NCI-H748 (cell line): ENCODE measurements around the gene RBL2.
"Not testable (repeated sequence)": the region's sequence is repeated elsewhere in the genome, so short reads cannot be mapped to it uniquely, and the experiment has no call there.

Source experiments
- DNase-seq: peaks from one replicate; lab custom pipeline; 2025; ENCODE audit not compliant: unreplicated experiment; lab: John Stamatoyannopoulos, UW

The RBL2 gene

DNA sequence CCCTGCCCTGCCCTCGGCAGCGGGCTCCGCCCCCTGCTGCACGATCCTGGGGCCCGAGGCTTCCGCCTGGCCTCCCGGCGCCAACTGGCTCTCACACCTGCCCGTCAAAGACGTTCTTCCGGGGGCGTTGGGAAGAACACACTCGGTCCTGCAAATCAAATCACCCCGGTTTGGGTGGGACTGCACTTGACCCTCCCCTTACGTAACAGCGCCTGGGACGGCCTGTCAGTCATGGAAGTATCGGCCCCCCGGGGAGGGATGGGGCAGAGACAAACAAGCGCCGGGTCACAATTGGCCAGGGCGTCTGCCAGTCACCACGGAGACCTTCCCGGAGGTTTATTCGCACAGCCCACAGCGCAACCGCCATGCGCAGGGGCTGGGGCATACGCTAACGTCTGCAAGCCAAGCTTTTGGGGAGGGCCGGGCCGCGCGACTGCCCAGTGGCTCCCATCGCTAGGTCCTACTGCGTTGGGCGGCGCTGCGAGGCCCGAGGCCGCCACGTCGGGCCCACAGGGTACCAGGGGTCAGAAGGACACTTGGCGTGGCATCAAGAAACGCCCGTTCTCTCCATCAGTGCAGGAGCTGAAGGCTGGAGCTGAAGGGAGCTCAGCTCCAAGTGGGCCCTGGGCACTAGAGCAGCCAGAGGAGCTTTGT is 69.1 kb downstream of the RBL2 start:
- peak; percentile 99 for DNase-seq

DNA sequence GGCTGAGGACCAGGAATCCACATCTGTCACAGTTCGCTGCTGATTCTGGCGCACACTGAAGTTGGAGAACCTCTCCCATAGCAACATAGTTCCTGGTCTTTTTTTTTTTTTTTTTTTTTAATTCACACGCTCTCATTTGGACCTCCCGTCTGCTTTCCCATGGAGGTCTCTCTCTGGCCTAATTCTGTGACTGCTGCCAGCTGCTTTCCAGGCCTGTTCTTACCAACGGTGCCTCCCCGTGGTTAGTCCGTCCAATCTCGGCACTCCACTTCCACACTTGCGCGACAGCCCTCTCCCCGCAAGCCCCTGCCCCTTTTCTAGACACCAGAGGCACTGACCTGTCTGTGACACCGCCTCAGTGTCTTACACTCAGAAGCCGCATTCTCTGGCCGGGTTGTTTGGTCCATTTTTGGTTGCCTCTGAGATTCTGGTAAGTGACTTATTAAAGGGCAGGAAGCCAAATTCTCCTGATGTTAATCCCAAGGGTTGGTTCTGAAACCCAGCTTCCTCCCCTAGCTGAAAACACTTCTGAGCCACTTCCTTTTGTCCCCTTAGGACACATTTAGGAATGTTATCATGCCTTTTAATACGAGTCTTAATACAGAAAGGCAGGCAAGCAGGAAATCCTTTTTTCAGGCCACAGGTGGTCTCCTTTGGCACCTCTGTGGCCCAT is 69.9 kb downstream of the RBL2 start:
- peak; percentile 45 for DNase-seq

DNA sequence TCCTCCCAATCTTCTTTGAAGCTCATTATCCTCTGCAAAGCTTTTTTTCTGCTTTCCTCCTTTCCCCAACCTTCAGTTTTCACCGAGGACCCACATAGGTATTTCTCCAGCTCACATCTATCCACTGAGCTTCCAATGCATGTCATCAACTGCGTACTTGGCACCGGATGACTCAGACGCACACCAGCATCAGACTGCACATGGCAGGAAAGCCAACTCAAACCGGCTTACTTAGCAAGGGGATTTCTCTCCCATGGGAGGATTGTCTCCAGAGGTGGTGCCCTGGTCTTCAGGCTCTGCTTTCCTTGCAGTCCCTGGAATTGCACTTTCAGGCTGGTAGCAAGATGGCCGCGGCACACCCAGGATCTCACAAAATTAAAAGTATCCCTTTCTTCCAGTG is 70.4 kb downstream of the RBL2 start:
- DNase-seq: no peak

DNA sequence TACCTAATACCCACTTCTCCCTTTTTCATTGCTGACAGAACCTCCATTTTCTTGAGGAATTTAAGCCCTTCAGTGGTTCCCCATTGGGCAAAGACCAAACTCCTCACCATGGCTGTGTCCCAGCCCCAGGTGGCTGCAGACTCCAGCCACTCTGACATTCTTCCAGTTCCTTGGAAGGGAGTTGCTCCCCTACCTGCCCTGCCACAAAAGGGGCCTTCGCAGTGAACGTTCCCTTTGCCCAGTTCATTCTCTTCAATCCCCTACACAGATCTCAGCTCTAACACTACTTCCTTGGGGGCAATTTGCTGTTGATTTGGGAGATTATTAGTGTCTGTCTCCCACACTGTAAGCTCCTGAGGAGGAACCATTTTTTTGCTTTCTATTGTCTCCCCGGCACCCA is 72.0 kb downstream of the RBL2 start:
- DNase-seq: no peak

DNA sequence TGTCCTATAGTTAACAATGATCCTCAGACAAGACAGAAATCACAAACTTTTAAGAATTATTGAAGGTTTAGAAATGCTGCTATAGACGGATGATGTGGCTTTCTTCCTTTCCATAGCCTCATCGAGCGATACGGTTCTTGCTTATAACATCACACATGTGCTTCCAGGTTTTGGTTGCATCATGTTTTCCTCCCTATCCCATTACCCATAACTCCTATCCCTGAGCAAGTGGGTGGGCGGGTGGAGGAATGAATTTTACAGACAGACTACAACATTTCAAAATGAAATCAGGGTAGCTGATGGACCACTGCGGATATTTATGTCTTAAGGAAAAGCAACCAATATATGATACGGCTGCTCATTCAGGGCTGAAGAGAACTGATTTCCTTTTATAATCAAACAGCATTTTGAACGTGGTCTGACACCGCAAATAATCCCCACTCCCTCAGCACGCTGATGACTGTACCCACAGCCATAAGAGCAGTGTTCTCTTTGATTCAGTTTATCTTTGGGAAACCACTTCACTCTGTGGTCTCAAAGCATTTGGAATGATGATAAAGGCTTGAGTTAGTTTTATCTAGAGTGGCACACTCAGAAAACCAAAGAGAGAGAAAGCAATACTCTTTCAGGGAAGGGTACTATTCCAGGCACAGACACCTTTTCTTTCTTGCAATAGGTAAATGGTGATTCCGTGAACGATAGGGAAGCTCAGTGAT is 73.4 kb downstream of the RBL2 start:
- DNase-seq: no peak

DNA sequence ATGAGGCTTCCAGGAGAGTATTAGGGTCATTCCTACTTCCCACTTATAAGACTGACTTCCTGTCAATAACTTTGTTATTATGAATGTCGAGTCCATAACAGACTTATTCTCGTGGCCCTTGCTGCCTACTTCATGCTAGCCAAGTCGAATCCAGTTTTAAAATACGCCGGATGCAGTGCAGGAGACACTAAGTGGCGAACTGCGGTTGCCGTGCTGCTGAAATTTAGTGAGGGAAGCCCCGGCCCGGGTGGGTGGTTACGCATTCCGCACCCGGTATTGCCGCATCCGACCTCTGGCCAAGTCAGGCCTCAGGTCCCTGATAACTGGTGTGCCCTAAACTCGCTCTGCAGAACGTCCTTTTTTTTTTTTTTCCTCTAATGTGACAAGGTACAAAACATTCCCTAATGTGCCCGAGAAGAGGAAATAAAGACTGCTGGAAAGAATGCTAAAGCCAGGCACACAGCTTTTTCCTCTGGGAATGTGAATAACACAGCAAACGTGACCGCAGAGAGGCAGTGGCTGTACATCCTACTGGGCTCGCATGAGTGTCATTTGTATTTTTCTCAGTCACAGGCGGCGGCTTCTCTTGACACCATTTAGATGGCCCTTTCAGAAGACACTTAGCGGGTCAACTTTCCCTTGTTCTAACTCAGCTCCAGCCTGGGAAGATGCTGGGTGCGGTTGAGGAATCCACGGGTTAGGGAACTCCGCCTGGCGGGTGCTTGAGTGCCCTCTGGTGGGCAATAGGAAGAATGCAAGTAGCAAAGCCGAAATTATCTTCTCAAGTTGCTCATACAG is 75.8 kb downstream of the RBL2 start:
- peak; percentile 49 for DNase-seq

DNA sequence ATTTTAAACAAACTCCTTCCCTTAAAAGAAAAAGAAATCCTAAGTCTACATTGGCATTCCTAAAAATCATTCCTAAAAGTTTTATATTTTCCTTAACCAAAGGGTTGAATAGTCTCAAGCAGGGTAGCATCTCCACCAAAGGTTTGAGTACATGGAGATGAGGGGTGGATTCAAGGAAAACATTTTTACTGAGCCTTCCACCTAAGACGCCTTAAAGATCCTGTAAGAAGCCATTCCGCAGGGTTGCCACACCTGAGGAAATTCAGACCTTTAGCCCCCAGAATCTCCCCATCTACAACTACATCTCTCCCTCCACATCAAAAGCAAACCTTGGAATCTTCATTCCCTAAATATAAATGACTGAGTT is 76.4 kb downstream of the RBL2 start:
- DNase-seq: no peak

DNA sequence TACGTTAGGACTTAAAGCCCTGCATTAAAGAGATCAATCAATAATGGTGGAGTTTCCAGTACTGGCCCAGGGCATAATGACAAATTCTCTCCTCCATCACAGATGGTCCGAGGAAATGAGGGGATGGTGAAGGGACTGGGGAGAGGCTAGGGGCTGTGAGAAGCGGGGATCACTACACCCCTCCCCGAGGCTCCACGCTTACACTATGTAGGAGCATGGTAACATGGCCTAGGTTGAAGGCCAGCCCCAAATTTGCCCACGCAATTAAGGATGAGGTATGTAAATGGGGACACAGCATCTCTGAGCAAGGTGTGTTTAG is 76.8 kb downstream of the RBL2 start:
- DNase-seq: no peak

DNA sequence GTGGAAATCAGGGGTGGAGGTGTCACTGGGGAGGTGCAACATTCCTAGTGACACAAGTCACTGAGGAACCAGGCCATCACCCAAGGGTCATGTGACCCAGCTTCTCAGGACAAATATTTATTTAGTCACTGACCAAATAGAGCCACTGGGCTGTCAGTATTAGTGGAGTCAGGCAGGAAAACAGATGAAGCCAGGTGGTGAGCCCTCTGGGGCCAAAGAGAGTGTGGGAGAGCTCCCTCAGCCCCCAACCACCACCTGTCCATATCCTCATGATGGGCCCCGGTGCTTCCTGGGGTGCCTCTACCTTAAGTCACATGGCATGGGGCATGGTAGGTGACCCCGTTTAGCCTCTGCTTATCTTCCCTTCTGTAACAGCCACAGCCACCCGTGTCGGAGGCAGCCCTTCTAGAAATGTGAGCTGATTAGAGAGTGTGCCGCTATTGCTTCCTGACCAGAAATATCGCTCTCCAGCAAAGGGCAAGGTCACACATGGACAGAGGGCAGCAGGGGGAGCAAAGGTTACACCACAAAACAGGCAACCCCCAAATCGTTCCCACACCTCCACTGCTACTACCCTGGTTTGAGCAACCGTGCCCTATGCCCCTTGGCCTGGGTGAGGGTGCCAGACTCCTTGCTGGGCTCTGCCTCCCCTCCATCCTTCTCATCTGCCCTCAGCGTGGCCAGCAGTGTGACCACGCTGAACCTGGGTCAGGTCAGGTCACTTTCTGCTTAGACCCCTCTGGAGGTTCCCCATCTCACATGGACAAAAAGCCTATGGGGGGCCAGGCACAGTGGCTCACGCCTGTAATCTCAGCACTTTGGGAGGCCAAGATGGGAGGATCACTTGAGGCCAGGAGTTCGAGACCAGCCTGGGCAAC is 77.4 kb downstream of the RBL2 start:
- peak; percentile 31 for DNase-seq

DNA sequence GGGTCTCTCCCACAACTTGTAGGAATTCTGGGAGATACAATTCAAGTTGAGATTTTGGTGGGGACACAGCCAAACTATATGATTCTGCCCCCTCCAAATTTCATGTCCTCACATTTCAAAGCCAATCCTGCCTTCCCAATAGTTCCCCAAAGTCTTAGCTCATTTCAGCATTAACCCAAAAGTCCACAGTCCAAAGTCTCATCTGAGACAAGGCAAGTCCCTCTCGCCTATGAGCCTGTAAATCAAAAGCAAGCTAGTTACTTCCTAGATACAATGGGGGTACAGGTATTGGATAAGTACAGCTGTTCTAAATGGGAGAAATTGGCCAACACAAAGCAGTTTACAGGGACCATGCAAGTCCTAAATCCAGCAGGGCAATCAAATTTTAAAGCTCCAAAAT is 78.5 kb downstream of the RBL2 start:
- DNase-seq: not testable (repeated sequence)

DNA sequence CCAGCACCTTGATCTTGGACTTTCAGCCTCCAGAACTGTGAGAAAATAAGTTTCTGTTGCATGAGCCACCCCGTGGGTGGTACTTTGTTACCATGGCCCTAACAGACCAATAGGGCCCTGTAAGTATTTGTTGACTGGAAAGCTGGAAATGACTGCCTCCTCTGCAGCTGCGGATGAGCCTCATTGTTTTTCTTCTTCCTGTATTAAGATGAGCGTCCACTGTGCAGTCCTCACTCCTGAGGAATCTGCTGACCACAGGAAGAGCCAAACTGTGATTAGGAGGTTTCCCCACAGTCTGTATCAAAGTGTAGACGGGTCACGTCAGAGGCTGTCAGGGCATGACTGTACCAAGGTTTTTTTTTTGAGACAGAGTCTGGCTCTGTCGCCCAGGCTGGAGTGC is 81.0 kb downstream of the RBL2 start:
- DNase-seq: no peak

DNA sequence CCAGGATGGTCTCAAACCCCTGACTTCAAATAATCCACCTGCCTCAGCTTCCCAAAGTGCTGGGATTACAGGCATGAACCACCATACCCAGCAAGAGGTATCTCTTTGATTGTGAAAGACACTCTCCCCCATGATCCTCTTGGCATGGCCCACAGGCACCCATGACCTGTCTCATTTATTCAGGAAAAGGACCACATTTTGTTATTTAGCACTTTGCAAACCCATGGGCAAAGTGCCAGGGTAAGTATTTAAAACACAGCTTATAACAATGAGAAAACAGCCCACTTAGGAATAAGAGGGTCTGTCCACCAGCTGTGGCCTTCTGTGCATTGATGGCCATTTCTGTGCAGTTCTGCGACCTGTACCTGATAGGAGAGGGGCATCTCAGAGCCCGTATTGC is 81.5 kb downstream of the RBL2 start:
- no peak for DNase-seq

DNA sequence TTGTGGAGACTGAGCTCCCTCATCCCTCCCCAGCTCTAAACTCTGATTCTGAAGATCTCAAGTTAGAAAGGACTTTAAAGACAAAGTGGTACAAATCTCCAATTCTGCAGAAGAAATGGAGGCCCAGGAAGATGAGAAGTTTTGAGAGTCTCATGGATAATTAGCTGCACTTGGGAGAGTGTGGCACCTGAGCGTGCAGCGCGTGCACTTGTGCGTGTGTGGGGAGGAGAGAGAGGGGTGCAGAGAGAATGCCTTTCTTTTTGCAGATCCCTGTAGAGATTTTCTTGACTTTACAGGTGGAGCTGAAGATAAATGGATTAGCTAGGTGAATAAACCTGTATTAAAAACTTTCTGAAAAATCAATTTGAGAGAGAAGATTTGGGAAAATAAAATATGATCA is 83.6 kb downstream of the RBL2 start:
- DNase-seq: no peak

DNA sequence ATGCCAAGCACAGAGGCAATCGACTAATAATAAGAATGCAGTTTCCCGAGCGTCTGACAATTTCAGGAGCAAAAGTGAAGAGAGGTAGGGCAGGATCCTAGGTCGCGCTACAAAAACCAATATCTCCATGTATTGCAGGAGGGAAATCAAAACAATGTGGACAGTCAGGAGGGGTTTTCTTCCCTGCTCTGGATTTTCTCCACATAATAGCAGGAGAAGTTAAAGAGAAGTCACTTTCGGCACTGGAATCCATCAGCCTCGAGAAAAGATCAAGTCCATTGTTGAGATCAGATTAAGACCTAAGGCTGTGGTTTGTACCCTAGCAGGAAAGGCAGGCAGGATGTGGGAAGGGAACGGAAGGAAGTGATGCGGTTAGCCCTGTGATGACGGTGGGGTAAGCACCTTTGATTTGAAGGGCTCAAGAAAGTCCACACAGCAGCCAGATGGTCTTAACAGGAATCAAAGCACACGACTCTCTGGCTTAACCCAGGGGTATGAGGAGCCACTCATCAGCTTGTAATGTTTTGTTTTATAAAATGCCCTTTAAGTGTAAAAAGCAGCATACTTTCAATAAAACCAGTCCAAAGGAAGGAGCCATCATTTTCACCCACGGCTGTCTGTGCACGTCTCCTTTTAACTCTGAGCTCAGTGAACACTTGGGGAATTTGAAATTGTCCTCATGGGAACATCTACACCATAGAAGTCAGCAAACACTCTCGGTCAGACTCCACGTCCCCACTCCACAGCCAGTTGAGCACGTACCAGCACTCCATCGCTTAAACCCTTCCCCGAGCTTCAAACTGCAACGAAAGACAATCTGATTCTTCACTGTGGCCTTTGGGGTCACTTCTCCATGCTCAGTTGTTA is 84.5 kb downstream of the RBL2 start:
- no peak for DNase-seq

DNA sequence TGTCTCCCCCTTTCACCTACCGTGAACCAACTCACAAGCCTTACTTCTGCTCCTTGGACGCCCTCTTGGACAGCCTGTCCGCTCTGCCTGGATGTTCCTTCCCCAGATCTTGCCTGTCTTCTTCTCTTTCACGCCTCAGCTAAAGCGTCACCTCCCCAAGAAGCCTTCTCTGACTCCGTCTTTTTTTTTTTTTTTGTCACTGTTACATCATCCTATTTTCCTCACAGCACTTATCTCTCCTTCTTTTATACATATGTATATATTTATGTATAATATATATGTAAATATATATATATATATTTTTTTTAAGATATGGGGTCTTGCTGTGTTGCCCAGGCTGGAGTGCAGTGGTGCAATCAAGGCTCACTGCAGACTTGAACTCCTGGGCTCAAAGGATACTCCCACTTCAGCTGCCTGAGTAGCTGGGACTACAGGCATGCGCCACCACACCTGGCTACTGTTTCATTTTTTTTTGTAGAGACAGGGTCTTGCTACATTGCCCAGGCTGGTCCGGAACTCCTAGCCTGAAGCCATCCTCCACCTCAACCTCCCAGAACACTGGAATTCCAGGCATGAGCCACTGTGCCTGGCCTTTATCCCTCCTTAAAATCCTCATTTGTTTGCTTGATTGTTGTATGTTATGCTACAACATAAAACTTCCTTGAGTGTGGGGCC is 85.3 kb downstream of the RBL2 start:
- no peak for DNase-seq

DNA sequence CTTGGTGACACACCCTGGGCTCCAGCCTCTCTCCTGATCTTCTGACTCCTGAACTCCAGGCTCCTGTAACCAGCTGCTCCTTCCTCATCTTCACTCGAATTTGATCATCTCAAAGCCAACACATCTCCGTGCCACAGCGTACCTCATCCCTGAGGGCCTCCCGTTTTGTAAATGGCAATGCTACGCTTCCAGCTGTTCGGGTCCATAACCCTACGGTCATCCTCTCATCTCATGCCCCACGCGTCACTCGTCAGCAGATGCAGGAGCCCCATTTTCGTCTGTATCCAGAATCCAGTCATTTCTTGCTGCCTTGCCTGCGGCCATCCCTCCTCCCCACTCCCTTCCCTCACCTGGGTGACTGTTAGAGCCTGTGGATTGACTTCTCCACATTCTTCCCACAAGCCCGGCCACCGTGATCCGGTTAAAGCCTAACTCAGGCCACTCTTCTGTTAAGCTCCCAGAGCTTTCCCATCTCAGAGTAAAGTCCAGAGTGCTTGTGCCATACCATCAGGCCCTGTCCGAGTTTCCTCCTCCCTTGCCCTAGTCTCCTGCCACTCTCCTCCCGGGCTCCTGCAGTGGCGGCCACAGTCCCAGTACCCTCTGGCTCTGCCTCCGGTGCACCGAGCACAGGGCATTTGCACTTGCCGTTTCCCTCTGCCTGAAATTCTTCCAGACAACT is 89.0 kb downstream of the RBL2 start:
- no peak for DNase-seq

DNA sequence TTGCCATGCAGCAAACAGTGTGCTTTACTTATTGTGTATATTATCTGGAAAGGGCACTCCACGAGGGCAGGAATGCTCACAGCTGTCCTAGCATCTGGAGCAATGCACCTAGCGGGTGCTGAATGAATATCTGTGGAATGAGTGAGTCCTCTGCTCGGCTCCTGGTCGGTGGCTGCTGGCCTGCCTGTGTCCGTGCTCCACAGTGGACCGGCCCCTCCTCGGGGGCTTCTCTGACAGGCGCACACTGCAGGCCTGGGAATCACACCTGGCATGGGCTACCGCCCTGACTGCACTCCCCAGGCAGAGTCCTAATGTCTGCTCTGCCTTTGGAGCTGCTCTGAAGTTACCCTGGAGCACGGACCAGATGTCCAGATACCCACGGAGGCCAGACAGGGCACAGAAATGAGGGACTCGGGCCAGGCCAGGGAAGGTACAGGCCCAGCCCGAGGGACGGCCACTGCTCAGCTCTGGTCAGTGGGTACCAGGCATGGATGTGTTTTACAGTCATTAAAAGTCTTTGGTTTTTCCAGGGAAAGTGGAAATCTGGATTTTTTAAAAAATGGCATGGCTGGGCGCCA is 89.8 kb downstream of the RBL2 start:
- no peak for DNase-seq

DNA sequence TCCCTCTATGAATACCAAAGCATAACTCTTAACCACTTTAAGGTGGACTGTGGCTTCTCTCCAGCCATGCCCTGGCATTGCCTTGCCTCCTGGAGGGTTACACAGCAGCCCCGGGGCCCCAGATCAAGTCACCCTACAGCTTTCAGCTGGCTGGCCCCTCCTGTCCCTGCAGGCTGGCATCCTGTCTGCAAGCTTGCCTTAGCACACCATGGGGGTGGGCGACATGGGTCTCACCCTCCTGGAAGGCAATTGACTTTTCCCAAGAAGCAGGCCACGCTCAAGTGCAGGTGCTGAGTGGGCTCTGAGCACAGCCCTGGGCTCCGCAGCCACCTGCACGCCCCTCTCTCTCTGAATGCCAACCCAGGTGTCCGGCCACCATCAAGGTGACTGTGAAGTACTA is 94.5 kb downstream of the RBL2 start:
- DNase-seq: no peak
